PC-3 (cell line): ENCODE results near the gene RBM4B. TPM values are rescaled to one million over a fixed set of nuclear protein-coding genes. Genes with fewer than 3 reads are reported as not detected.

ENCODE experiments used
- ATAC-seq: fragments of 200-7000 bp; cut with Tn5 transposase; 2 replicates; pipeline ENCODE4 v1.9.1; 2020; ENCODE audit warnings: mild to moderate bottlenecking, moderate library complexity
- Bru-seq: library from RNA; stranded (reverse); fragments of 400-500 nt; gene quantifications from one replicate; lab custom pipeline; 2021; lab: Mats Ljungman, UMichigan
- BruChase-seq, 2 experiments: library from RNA; stranded (reverse); fragments of 400-500 nt; gene quantifications; one replicate each; lab custom pipeline; 2021; lab: Mats Ljungman, UMichigan
- BruUV-seq: library from RNA; stranded (reverse); fragments of 400-500 nt; replicated peaks from 2 replicates; lab custom pipeline; 2021; lab: Mats Ljungman, UMichigan
- CTCF ChIA-PET: fragments of 300-600 bp; sonication (Branson Sonifier 250); formaldehyde crosslinking; loops from one replicate; lab custom pipeline; 2022; ENCODE audit warnings: antibody characterized with exemption; lab: Charles Lee
- POLR2A ChIA-PET: fragments of 300-600 bp; sonication (Branson Sonifier 250); formaldehyde crosslinking; loops from one replicate; lab custom pipeline; 2022; ENCODE audit warnings: antibody characterized with exemption; ENCODE audit not compliant: unreplicated experiment; lab: Charles Lee
- DNase-seq: peaks from one replicate; pipeline ENCODE4 v3.0.0-alpha.2; 2015
- H2AFZ ChIP-seq: fragments of 300-600 bp; sonication (generic); 2 replicates; pipeline ENCODE4 v1.6.0; 2016; ENCODE audit warnings: antibody characterized with exemption, low read length
- H3F3A ChIP-seq: fragments of 300-600 bp; sonication (generic); one replicate; pipeline ENCODE4 v1.6.0; 2017; ENCODE audit warnings: antibody characterized with exemption, low read length, control low read depth, mild to moderate bottlenecking; ENCODE audit not compliant: unreplicated experiment
- H3K27ac ChIP-seq: fragments of 300-600 bp; sonication (generic); 2 replicates; pipeline ENCODE4 v1.5.1; 2016; ENCODE audit warnings: mild to moderate bottlenecking, low read length
- H3K27me3 ChIP-seq: fragments of 300-600 bp; sonication (generic); 2 replicates; pipeline ENCODE4 v1.6.1; 2016; ENCODE audit warnings: low read length, mixed read lengths
- H3K36me3 ChIP-seq: fragments of 300-600 bp; sonication (generic); 2 replicates; pipeline ENCODE4 v1.6.1; 2016; ENCODE audit warnings: low read depth, mixed run types, low read length, mixed read lengths
- H3K4me1 ChIP-seq: fragments of 300-600 bp; sonication (generic); 2 replicates; pipeline ENCODE4 v1.5.1; 2016; ENCODE audit warnings: low read length; ENCODE audit not compliant: insufficient read depth
- H3K4me2 ChIP-seq: fragments of 300-600 bp; sonication (generic); 2 replicates; pipeline ENCODE4 v1.6.0; 2016; ENCODE audit warnings: low read length
- H3K4me3 ChIP-seq: fragments of 300-600 bp; sonication (generic); 2 replicates; pipeline ENCODE4 v1.5.1; 2016; ENCODE audit warnings: mild to moderate bottlenecking, low read length, mixed read lengths
- H3K79me2 ChIP-seq: fragments of 300-600 bp; sonication (generic); 2 replicates; pipeline ENCODE4 v1.6.1; 2017; ENCODE audit warnings: low read length, mixed read lengths
- H3K9ac ChIP-seq: fragments of 300-600 bp; sonication (generic); 2 replicates; pipeline ENCODE4 v1.6.0; 2016; ENCODE audit warnings: mild to moderate bottlenecking, low read length
- H3K9me2 ChIP-seq: fragments of 300-600 bp; sonication (generic); replicated peaks from 2 replicates; pipeline ENCODE4 v1.6.1; 2016; ENCODE audit warnings: mixed run types, low read length, mixed read lengths
- H3K9me3 ChIP-seq: fragments of 300-600 bp; sonication (generic); 2 replicates; pipeline ENCODE4 v1.6.1; 2016; ENCODE audit warnings: low read length, mixed read lengths
- H4K20me1 ChIP-seq: fragments of 300-600 bp; sonication (generic); 2 replicates; pipeline ENCODE4 v1.6.1; 2016; ENCODE audit warnings: low read length, mixed read lengths
- EZH2 ChIP-seq: fragments of 300-600 bp; sonication (generic); IDR thresholded peaks from one replicate; pipeline ENCODE4 v1.6.1; 2017; ENCODE audit warnings: antibody characterized with exemption, mild to moderate bottlenecking, low read length; ENCODE audit not compliant: unreplicated experiment
- EZH2phosphoT487 ChIP-seq: fragments of 300-600 bp; sonication (generic); IDR thresholded peaks from 2 replicates; pipeline ENCODE4 v1.6.1; 2018; ENCODE audit warnings: mild to moderate bottlenecking, antibody characterized with exemption, low read length, borderline replicate concordance
- intact Hi-C: fragments of 100-400 bp; cut with micrococcal nuclease; formaldehyde crosslinking; loops from 2 replicates; pipeline ENCODE4 v1.9.0; 2023
- long read RNA-seq: library from polyadenylated mRNA; unstranded; transcript quantifications from one replicate; pipeline ENCODE4 v2.0.0, GENCODE V29; 2021; ENCODE audit not compliant: unreplicated experiment
- total RNA-seq: library from RNA; depleted of rRNA; stranded (reverse); fragments of >200 nt; gene quantifications from 2 replicates; pipeline ENCODE4 v1.2.3, GENCODE V29; 2014; rRNA removed
- TF ChIP-seq, protein P1 (sequence below): fragments of 300-600 bp; sonication (generic); conservative IDR thresholded peaks from 2 replicates; pipeline ENCODE4 v1.5.1; 2017; ENCODE audit warnings: antibody characterized with exemption, low read depth, mild to moderate bottlenecking, low read length

The RBM4B gene, protein sequence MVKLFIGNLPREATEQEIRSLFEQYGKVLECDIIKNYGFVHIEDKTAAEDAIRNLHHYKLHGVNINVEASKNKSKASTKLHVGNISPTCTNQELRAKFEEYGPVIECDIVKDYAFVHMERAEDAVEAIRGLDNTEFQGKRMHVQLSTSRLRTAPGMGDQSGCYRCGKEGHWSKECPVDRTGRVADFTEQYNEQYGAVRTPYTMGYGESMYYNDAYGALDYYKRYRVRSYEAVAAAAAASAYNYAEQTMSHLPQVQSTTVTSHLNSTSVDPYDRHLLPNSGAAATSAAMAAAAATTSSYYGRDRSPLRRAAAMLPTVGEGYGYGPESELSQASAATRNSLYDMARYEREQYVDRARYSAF
- total RNA-seq (31.4 and 40.2 TPM in 2 replicates), Bru-seq, nascent RNA (percentile 79 among the genes with signal in this experiment), BruChase-seq, experiment 1, labeled RNA remaining after a 6-hour chase (percentile 83 among the genes with signal in this experiment), BruChase-seq, experiment 2, labeled RNA remaining after a 2-hour chase (percentile 82 among the genes with signal in this experiment)
- long read RNA-seq, transcript RBM4B-201 (4 exons, 1,840 nt) = major isoform, 18 of 89 reads
- long read RNA-seq, transcript RBM4B-206 (2 exons, 1,646 nt) = minor isoform, 13 of 89 reads
- long read RNA-seq, partial matches to known transcripts = 25 of 89 reads
- long read RNA-seq, other reads (novel, unspliced or antisense) = 31 of 89 reads

DNA sequence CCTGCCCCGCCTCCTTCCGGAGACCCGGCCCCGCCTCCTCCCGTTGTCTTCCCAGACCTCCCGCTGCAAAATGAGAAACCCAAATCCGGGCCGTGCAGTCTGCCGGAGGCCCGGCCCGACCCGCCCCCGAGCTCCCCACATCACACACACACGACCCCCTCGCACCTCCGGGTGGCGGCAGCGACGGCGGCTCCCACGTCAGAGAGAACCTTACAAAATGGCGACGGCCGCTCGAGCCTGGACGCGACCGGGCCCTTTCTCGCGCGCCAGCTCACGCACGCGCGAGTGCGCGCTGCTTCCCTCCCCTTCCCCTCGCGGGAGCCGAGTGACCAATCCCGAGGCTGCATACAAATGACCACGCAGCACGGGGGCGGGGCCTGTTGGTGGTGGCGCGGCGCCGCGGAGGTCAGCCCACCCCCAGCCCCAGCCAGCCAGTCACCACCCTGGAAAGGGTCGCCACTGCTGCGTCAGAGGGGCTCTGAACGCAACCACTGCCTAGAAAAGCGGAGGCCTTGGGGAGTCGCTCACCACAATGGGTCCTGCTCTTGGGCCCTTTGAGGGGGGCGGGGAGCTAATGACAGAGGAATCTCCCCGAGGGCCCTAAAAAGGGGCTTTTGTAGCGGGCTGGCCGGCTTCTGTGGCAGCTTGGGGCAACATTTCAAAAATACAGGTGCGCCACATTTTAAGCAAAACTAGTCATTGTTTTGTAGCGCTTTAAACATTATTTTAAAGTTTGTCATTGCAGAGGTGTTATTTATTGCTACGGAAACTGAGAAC lies at the start of gene RBM4B:
Gene RBM4B, minus strand, starts transcription at position 289 of the 777 bp plus-strand sequence. CDS start 808 bp downstream, outside the sequence.
- Histone ChIP-seq H3K9me3 (no peaks in the 10 kb centered on the region), H3F3A (peaks cover 1% of the 10 kb centered on the region), H3K27ac (peak within 1 kb of the TSS; percentile 86), H3K27me3 (no peaks in the 10 kb centered on the region), H3K4me2 (peak within 1 kb of the TSS; percentile 85), H2AFZ (peak within 1 kb of the TSS; percentile 75), H3K36me3 (peaks cover 17% of the 10 kb centered on the region), H3K9me2 (no peaks in the 10 kb centered on the region), H3K79me2 (peaks cover 46% of the 10 kb centered on the region), H4K20me1 (no peaks in the 10 kb centered on the region), H3K9ac (peak within 1 kb of the TSS; percentile 87), H3K4me1 (peaks cover 35% of the 10 kb centered on the region), H3K4me3 (peak within 1 kb of the TSS; percentile 68)
- ChIA-PET POLR2A (interaction anchor here (0.5 to 1.0 kb wide), 5 partner anchors 40 to 164 kb away, joined by 3 to 8 read pairs (median 4); partner anchors contain the start of gene RBM14), CTCF (interaction anchor here (0.7 to 1.8 kb wide), 6 partner anchors 36 to 271 kb away, joined by 3 to 7 read pairs (median 4); partner anchors contain the start of gene DPP3)
- TF ChIP-seq EZH2phosphoT487 (no peak), EZH2 (no peak)
- TF ChIP-seq, protein P1, sequence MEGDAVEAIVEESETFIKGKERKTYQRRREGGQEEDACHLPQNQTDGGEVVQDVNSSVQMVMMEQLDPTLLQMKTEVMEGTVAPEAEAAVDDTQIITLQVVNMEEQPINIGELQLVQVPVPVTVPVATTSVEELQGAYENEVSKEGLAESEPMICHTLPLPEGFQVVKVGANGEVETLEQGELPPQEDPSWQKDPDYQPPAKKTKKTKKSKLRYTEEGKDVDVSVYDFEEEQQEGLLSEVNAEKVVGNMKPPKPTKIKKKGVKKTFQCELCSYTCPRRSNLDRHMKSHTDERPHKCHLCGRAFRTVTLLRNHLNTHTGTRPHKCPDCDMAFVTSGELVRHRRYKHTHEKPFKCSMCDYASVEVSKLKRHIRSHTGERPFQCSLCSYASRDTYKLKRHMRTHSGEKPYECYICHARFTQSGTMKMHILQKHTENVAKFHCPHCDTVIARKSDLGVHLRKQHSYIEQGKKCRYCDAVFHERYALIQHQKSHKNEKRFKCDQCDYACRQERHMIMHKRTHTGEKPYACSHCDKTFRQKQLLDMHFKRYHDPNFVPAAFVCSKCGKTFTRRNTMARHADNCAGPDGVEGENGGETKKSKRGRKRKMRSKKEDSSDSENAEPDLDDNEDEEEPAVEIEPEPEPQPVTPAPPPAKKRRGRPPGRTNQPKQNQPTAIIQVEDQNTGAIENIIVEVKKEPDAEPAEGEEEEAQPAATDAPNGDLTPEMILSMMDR = no peak
- intact Hi-C loops = loop anchor here (1.0 to 2.0 kb wide), 3 partner anchors 84 to 269 kb away; partner anchors contain the start of genes CCDC87 and CCS
- BruUV-seq = no TSS peak
- DNase-seq = peak; percentile 97
- ATAC-seq = peak; percentile 92

DNA sequence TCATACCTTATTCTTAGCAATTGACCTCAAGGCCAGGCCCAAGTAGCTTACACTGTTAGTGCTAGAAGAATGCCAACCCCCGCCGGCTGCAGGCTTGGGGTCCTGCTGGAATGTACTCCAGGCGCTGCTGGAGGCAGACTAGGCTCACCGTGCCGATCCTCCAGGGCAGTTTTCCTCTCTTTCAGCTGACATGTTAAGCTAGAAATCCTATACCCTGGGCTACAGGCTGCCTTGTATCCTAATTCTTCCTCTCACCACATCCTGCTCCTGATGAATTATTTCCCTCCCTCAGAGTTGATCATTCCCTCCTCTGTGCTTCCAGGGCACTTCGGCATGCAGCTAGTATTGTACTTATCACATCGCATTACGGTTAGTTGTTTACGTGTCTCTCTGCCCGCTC lies 48.0 kb upstream of the RBM4B start:
- Histone ChIP-seq H3K9ac (no peak overlapping the region), H3K9me2 (no peaks in the 10 kb centered on the region), H3K4me2 (peak overlapping the region; percentile 96; the same call in 1 of the 2 replicates), H3K9me3 (no peaks in the 10 kb centered on the region), H3K27ac (no peak overlapping the region), H4K20me1 (no peaks in the 10 kb centered on the region), H3K36me3 (no peaks in the 10 kb centered on the region), H2AFZ (no peak overlapping the region), H3F3A (no peaks in the 10 kb centered on the region), H3K79me2 (peaks cover 53% of the 10 kb centered on the region), H3K4me3 (no peak overlapping the region), H3K27me3 (no peaks in the 10 kb centered on the region), H3K4me1 (peaks cover 54% of the 10 kb centered on the region)
- intact Hi-C loops = loop anchor here (2.0 kb wide), 1 partner anchor 31 kb away; no protein-coding TSS in a partner anchor
- ChIA-PET POLR2A (interaction anchor here (0.6 kb wide), 1 partner anchor 20 kb away, joined by 3 read pairs; no protein-coding TSS in a partner anchor), CTCF (interaction anchor here (0.6 kb wide), 1 partner anchor 88 kb away, joined by 8 read pairs; no protein-coding TSS in a partner anchor)
- no peak for ATAC-seq
- TF ChIP-seq EZH2phosphoT487 = no peak
- TF ChIP-seq, protein P1 = no peak
- TF ChIP-seq EZH2 = no peak
- BruUV-seq = no TSS peak
- no peak for DNase-seq
